WI38 (cell line): ENCODE results near the gene SIMC1.

ENCODE experiments used
- H3K4me3 ChIP-seq: 2 replicates; pipeline ENCODE4 v1.5.1; 2011; ENCODE audit warnings: low read depth, mild to moderate bottlenecking, control low read depth, low read length
- CTCF ChIP-seq: IDR thresholded peaks from 2 replicates; pipeline ENCODE4 v1.5.1; 2012; ENCODE audit warnings: low read depth, mild to moderate bottlenecking, control low read depth, low read length

Gene SIMC1

DNA sequence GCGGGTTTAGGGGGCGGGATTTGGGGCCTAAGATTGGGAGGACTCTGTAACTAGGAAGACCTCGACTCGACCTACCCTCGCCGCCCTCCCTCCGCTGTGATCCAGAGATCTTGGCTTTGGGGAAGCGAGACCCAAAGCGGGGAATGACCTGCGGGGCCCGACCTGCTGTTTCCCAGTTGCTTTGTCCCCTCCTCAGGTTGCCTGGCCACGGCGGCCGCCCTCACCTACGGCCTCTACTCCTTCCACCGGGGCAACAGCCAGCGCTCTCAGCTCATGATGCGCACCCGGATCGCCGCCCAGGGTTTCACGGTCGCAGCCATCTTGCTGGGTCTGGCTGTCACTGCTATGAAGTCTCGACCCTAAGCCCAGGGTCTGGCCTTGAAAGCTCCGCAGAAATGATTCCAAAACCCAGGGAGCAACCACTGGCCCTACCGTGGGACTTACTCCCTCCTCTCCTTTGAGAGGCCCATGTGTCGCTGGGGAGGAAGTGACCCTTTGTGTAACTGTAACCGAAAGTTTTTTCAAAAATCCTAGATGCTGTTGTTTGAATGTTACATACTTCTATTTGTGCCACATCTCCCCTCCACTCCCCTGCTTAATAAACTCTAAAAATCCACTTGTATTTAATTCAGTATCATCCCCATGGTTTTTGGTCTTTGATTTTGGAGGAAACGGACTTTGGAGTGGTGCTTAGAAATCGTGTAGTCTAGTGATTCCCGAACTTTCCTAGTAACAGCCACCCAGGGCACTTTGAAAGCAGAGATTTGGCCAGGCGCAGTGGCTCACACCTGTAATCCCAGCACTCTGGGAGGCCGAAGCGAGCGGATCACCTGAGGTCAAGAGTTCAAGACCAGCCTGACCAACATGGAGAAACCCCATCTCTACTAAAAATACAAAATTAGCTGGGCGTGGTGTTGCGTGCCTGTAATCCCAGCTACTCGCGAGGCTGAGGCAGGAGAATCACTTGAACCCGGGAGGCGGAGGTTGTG lies 151.2 kb downstream of the SIMC1 start:
- peak overlapping the region; percentile 84 for H3K4me3 ChIP-seq
- no peak for TF ChIP-seq CTCF

- TF ChIP-seq CTCF = no peak
- no peak overlapping the region for H3K4me3 ChIP-seq
Observed at GRCh38 chr5:176391479-176391878, 153.3 kb downstream of the SIMC1 start.

DNA sequence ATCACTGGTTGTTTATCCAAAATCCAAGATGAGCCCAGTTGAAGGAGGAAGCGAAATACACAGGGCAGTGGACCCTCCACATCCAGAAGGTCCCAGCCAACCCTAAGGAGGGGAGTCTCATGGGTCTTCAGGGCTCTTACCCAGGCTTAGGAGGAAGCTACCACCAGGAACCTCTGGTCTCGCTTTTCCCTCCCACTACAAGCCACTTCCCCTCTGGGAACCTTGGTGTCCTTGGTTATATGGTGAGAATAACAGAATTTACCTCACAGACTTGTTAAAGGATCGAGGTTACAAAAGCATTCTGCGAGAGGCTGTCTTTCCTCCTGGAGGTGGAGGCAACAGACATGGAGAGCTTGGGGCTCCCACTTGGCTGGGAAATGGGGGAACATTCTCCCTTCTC lies 153.8 kb downstream of the SIMC1 start:
- no peak overlapping the region for H3K4me3 ChIP-seq
- no peak for TF ChIP-seq CTCF

DNA sequence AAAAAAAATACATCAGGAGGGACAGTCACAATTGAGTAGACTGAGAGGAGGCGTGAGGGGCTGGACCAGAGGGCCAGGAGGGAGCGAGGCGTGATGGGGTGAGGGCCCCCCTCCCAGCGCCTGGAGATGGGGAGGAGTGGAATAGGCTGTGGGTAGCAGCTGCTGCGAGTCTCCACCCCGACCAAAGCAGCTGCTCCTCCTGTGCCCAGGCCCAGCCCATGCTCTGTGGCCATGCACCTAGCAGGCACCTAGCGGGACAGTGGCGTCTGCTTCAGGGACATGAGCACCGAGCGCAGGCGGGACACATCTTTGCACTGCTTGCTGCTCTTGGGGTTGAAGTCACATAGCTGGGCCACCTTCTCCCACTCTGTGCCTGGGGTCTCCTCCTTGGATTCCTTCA lies 154.3 kb downstream of the SIMC1 start:
- no peak overlapping the region for H3K4me3 ChIP-seq
- no peak for TF ChIP-seq CTCF

- no peak overlapping the region for H3K4me3 ChIP-seq
- TF ChIP-seq CTCF = no peak
Observed at GRCh38 chr5:176394096-176394495, 155.9 kb downstream of the SIMC1 start.

GRCh38 chr5:176394881-176395675 lies 156.9 kb downstream of the SIMC1 start:
- no peak for TF ChIP-seq CTCF
- H3K4me3 ChIP-seq = no peak overlapping the region
